A549 (cell line): Measurements from ENCODE around the gene SLITRK4. TPM values are rescaled to one million over a fixed set of nuclear protein-coding genes. Genes with fewer than 3 reads are reported as not detected.

ENCODE experiments used
- ATAC-seq, 2 experiments: fragments of 200-7000 bp in 1 of 2; fragments of >200 bp in 1 of 2; cut with Nextera tagmentation in 1 of 2; cut with Tn5 transposase in 1 of 2; 3 replicates each; pipeline versions ENCODE4 v1.8.0 to v1.9.1; 2018 to 2020; ENCODE audit warnings: mild to moderate bottlenecking in 1 of 2, moderate library complexity in 1 of 2
- CTCF ChIA-PET: fragments of 300-600 bp; sonication (Branson Sonifier 250); formaldehyde crosslinking; extraction: SDS; loops from one replicate; lab custom pipeline; 2021; ENCODE audit warnings: antibody characterized with exemption, inconsistent platforms; lab: Yijun Ruan, JAX
- POLR2A ChIA-PET: fragments of 350-600 bp; formaldehyde crosslinking; extraction: SDS; loops from one replicate; lab custom pipeline; 2021; ENCODE audit warnings: antibody characterized with exemption, inconsistent platforms; lab: Yijun Ruan, JAX
- DNase-seq, 2 experiments: peaks; one replicate each; pipeline versions ENCODE4 v3.0.0 to v3.0.0-alpha.2; 2011 to 2016; ENCODE audit warnings: low read depth in 1 of 2, low spot score in 1 of 2
- FAIRE-seq: peaks from 2 replicates; lab custom pipeline; 2011; peaks lifted over from hg19 to GRCh38; lab: Jason Lieb, UNC
- H3K27ac ChIP-seq, 2 experiments: fragments of >200 bp; sonication (Bioruptor Twin); formaldehyde crosslinking; 3 replicates each; pipeline ENCODE4 v1.5.1; 2016 to 2017
- H3K4me1 ChIP-seq: fragments of >200 bp; sonication (Bioruptor Twin); formaldehyde crosslinking; 3 replicates; pipeline ENCODE4 v1.6.1; 2016
- H3K4me2 ChIP-seq: fragments of >200 bp; sonication (Bioruptor Twin); formaldehyde crosslinking; 3 replicates; pipeline ENCODE4 v1.6.1; 2016
- H3K4me3 ChIP-seq: fragments of >200 bp; sonication (Bioruptor Twin); formaldehyde crosslinking; 3 replicates; pipeline ENCODE4 v1.5.1; 2016
- H3K9me3 ChIP-seq: fragments of >200 bp; sonication (Bioruptor Twin); formaldehyde crosslinking; 3 replicates; pipeline ENCODE4 v1.6.1; 2016
- BCL3 ChIP-seq: fragments of >200 bp; sonication (Bioruptor Twin); formaldehyde crosslinking; IDR thresholded peaks from 3 replicates; pipeline ENCODE4 v1.6.1; 2016
- CHD2 ChIP-seq: fragments of 150-350 bp; IDR thresholded peaks from 2 replicates; pipeline ENCODE4 v1.6.1; 2014; ENCODE audit warnings: low read length; ENCODE audit not compliant: partially characterized antibody
- CHD4 ChIP-seq: fragments of 200-600 bp; sonication (generic); IDR thresholded peaks from 2 replicates; pipeline ENCODE4 v1.6.1; 2016; ENCODE audit warnings: antibody characterized with exemption, mild to moderate bottlenecking, borderline replicate concordance
- CTCF ChIP-seq: fragments of >200 bp; sonication (Bioruptor Twin); formaldehyde crosslinking; IDR thresholded peaks from 3 replicates; pipeline ENCODE4 v1.5.1; 2016
- E2F6 ChIP-seq: IDR thresholded peaks from 2 replicates; pipeline ENCODE4 v1.6.1; 2012; ENCODE audit warnings: low read depth, borderline replicate concordance
- EHF ChIP-seq: fragments of 250-450 bp; sonication (Bioruptor Pico); IDR thresholded peaks from 2 replicates; pipeline ENCODE4 v1.5.0; 2020; ENCODE audit warnings: mild to moderate bottlenecking
- EHMT2 ChIP-seq: fragments of 200-600 bp; sonication (generic); IDR thresholded peaks from 2 replicates; pipeline ENCODE4 v1.6.1; 2016; ENCODE audit warnings: antibody characterized with exemption, low read depth, mild to moderate bottlenecking, moderate library complexity
- ELK1 ChIP-seq: fragments of 150-350 bp; IDR thresholded peaks from 2 replicates; pipeline ENCODE4 v1.6.1; 2014; ENCODE audit warnings: low read depth, mild to moderate bottlenecking, low read length
- FOSB ChIP-seq: fragments of 250-450 bp; sonication (Bioruptor Pico); IDR thresholded peaks from 2 replicates; pipeline ENCODE4 v1.5.0; 2020; ENCODE audit warnings: mild to moderate bottlenecking, moderate library complexity
- FOXS1 ChIP-seq: fragments of 250-450 bp; sonication (Bioruptor Pico); IDR thresholded peaks from 2 replicates; pipeline ENCODE4 v1.5.0; 2020; ENCODE audit warnings: mild to moderate bottlenecking, moderate library complexity
- HES2 ChIP-seq: fragments of >200 bp; sonication (Bioruptor Twin); formaldehyde crosslinking; IDR thresholded peaks from 2 replicates; pipeline ENCODE4 v1.6.1; 2016
- JUN ChIP-seq, 2 experiments: fragments of >200 bp; sonication (Bioruptor Twin); formaldehyde crosslinking; IDR thresholded peaks; 2 replicates in 1 of 2; 3 replicates in 1 of 2; pipeline ENCODE4 v1.6.1; 2016 to 2017
- JUNB ChIP-seq: fragments of >200 bp; sonication (Bioruptor Twin); formaldehyde crosslinking; IDR thresholded peaks from 2 replicates; pipeline ENCODE4 v1.6.1; 2016
- MAFK ChIP-seq: fragments of 450-650 bp; IDR thresholded peaks from 2 replicates; pipeline ENCODE4 v1.6.1; 2014; ENCODE audit not compliant: partially characterized antibody
- NFE2L2 ChIP-seq: fragments of 150-350 bp; conservative IDR thresholded peaks from 2 replicates; pipeline ENCODE4 v1.6.1; 2014; ENCODE audit warnings: low read length
- POLR2AphosphoS2 ChIP-seq: conservative IDR thresholded peaks from 2 replicates; pipeline ENCODE4 v1.6.1; 2012; ENCODE audit warnings: low read length, improper control_type of control experiment, inconsistent platforms
- RCOR1 ChIP-seq: fragments of 150-350 bp; IDR thresholded peaks from 2 replicates; pipeline ENCODE4 v1.6.1; 2014; ENCODE audit warnings: antibody characterized with exemption, low read length, low read depth
- REST ChIP-seq: fragments of 200-600 bp; sonication (generic); IDR thresholded peaks from 2 replicates; pipeline ENCODE4 v1.6.1; 2016; ENCODE audit warnings: antibody characterized with exemption, mild to moderate bottlenecking, moderate library complexity
- TP53 ChIP-seq: fragments of 250-450 bp; sonication (Bioruptor Pico); IDR thresholded peaks from 2 replicates; pipeline ENCODE4 v1.5.0; 2021; ENCODE audit warnings: mild to moderate bottlenecking, moderate library complexity
- ZC3H11A ChIP-seq: fragments of 450-650 bp; IDR thresholded peaks from 2 replicates; pipeline ENCODE4 v1.6.1; 2014; ENCODE audit warnings: antibody characterized with exemption, mild to moderate bottlenecking
- ZFP36 ChIP-seq: fragments of 450-650 bp; IDR thresholded peaks from 2 replicates; pipeline ENCODE4 v1.6.1; 2014; ENCODE audit warnings: borderline replicate concordance; ENCODE audit not compliant: partially characterized antibody
- WGBS: methylation state at CpG from one replicate; pipeline ENCODE4 v1.1.6; 2017; ENCODE audit errors: missing lambda C conversion rate; 5-methylcytosine and 5-hydroxymethylcytosine counted together
- polyA plus RNA-seq, 4 experiments: library from polyadenylated mRNA; depleted of rRNA in 3 of 4; stranded (reverse); fragments of >200 nt; fragmentation: RNase III in 1 of 4; extraction: RNeasy Plus Mini Kit Qiagen cat#74134 plus additional on column Dnase treatment in 1 of 4; gene quantifications; 2 replicates in 3 of 4; 3 replicates in 1 of 4; pipeline ENCODE4 v1.2.3, GENCODE V29; 2011 to 2017

Gene SLITRK4
- polyA plus RNA-seq, 2 of the 4 experiments (the other 2 are of a cell fraction), result 0.03 TPM; not detected in 1

GRCh38 chrX:143581240-143581639 lies 54.7 kb downstream of the SLITRK4 start:
- Histone ChIP-seq H3K4me2 (no peak overlapping the region), H3K9me3 (no peaks in the 10 kb centered on the region), H3K4me3 (no peak overlapping the region), H3K27ac (no peak overlapping the region), H3K4me1 (no peaks in the 10 kb centered on the region)
- ChIA-PET POLR2A (no interaction called here), CTCF (interaction anchor here (0.6 kb wide), 1 partner anchor 244 kb away, joined by 3 read pairs; no protein-coding TSS in a partner anchor)
- no peak for DNase-seq
- WGBS, result 0% methylated on average over 2 of the region's 2 CpGs
- ATAC-seq, result no peak
- FAIRE-seq, result no peak
- no peak for TF ChIP-seq EHF
- TF ChIP-seq FOSB (CRISPR knock-in tag), result no peak
- TF ChIP-seq CHD2, result no peak
- TF ChIP-seq CTCF, result no peak
- no peak for TF ChIP-seq RCOR1
- TF ChIP-seq JUNB, result no peak
- no peak for TF ChIP-seq BCL3
- no peak for TF ChIP-seq POLR2AphosphoS2
- TF ChIP-seq JUN (IDR thresholded peaks at IDR 0.05), result no peak
- TF ChIP-seq E2F6, result no peak
- no peak for TF ChIP-seq TP53 (CRISPR knock-in tag)
- no peak for TF ChIP-seq REST
- no peak for TF ChIP-seq EHMT2
- no peak for TF ChIP-seq NFE2L2
- no peak for TF ChIP-seq HES2
- no peak for TF ChIP-seq FOXS1 (CRISPR knock-in tag)
- no peak for TF ChIP-seq ZFP36

- no peak overlapping the region for H3K4me3 ChIP-seq
- DNase-seq, result no peak
- no peak overlapping the region for H3K4me2 ChIP-seq
- ChIA-PET CTCF (interaction anchor here (0.6 kb wide), 1 partner anchor 243 kb away, joined by 3 read pairs; no protein-coding TSS in a partner anchor), POLR2A (no interaction called here)
- no peak for ATAC-seq
- no peak for FAIRE-seq
- TF ChIP-seq ELK1, result no peak
- no peak for TF ChIP-seq ZC3H11A
- TF ChIP-seq MAFK, result no peak
- no peak for TF ChIP-seq CHD4
- H3K27ac ChIP-seq, result no peak overlapping the region
- H3K9me3 ChIP-seq, result no peaks in the 10 kb centered on the region
- no peaks in the 10 kb centered on the region for H3K4me1 ChIP-seq
- 0% methylated on average over 2 of the region's 2 CpGs for WGBS
Observed at GRCh38 chrX:143580266-143580665, 55.6 kb downstream of the SLITRK4 start.
